ENCODE measurements around the gene FGF21.
A peak's percentile ranks its signal among the peaks of the same experiment; 100 is the strongest.
"Not testable (repeated sequence)": the region's sequence is repeated elsewhere in the genome, so short reads cannot be mapped to it uniquely, and the experiment has no call there.

Gene FGF21, protein sequence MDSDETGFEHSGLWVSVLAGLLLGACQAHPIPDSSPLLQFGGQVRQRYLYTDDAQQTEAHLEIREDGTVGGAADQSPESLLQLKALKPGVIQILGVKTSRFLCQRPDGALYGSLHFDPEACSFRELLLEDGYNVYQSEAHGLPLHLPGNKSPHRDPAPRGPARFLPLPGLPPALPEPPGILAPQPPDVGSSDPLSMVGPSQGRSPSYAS

DNA sequence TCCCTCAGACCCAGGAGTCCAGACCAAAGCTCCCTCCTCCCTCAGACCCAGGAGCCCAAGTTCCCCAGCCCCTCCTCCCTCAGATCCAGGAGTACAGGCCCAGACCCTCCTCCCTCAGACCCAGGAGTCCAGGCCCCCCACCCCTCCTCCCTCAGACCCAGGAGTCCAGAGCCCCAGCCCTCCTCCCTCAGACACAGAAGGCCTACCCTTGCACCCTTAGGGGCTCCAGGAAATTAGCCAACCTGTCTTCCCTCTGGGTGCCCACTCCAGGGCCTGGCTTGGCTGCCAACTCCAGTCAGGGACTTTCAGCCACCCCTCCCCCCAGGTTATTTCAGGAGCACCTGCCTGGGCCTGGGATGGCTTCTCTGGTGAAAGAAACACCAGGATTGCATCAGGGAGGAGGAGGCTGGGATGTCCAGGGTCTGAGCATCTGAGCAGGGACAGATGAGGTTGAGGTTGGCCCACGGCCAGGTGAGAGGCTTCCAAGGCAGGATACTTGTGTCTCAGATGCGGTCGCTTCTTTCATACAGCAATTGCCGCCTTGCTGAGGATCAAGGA is at the start of gene FGF21:
Gene FGF21 (plus strand): TSS at position 441 of the 558 bp plus-strand sequence. CDS start 713 bp downstream, outside the sequence.
- peak; percentile 53 for DNase-seq

- no peak for DNase-seq
Measured at GRCh38 chr19:48708471-48708870, 46.9 kb upstream of the FGF21 start.

- no peak for DNase-seq
Measured at GRCh38 chr19:48711106-48711662, 44.1 kb upstream of the FGF21 start.

GRCh38 chr19:48713041-48713863 is 42.1 kb upstream of the FGF21 start:
- no peak for DNase-seq

GRCh38 chr19:48713864-48714755 is 41.2 kb upstream of the FGF21 start:
- DNase-seq: peak; percentile 100

GRCh38 chr19:48714759-48715675 is 40.3 kb upstream of the FGF21 start:
- no peak for DNase-seq

DNA sequence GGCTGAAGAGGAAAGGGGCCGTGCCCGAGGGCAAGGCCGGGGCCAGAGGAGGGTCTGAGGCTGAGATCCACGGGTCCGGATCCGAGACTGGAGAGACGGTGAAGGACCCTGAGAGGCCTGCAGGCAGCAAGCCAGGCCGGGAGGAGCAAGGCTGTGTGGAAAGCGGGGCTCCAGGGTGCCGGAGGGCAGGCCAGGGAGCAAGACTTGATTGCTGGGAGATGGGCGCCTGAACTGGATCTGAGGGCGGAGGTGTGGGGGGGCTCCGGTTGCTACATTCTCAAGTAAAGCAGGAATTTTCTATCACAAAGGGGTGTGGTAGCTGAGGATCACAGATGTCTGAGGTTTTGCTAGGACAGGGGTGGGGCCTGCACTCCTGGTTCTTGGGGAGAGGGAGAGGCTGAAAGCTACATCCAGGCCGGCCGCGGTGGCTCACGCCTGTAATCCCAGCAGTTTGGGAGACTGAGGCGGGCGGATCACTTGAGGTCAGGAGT is 39.6 kb upstream of the FGF21 start:
- peak; percentile 45 for DNase-seq

DNA sequence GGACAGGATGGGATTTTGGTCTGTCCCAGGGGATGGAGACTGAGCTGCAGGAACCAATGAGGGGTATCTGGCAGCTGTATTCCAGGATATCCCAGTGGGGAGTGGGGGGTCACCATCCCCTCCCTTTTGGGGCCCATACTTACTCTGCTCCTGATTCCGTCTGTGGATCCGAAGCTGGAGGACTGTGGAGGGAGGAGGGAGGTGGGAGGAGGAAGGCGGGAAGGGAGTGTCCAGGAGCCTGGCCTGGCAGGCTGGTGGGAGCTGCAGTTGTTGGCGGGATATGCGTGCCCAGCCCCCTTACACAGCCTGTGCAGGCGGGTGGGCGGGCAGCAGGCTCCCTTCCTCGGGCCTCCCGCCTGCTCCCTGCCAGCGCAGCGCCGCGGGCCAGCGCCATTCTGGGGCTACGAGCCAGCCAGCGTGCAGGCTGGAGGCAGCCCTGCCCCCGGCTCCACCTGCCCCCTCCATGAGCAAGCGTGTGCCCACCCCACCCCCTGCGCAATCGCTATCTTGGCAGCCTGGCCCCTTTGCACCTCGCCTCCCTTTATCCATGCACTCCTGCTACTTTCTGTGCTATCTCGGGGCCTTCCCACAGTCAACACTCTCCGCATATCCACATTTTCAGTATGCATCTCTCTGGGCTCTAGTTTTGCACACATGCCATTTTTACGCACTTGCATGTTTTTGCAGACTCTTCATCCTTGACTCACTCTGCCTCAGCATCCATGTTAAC is 38.6 kb upstream of the FGF21 start:
- peak; percentile 58 for DNase-seq

- not testable (repeated sequence) for DNase-seq
Measured at GRCh38 chr19:48718106-48718505, 37.2 kb upstream of the FGF21 start.

- DNase-seq: no peak
Measured at GRCh38 chr19:48718711-48719231, 36.6 kb upstream of the FGF21 start.

DNA sequence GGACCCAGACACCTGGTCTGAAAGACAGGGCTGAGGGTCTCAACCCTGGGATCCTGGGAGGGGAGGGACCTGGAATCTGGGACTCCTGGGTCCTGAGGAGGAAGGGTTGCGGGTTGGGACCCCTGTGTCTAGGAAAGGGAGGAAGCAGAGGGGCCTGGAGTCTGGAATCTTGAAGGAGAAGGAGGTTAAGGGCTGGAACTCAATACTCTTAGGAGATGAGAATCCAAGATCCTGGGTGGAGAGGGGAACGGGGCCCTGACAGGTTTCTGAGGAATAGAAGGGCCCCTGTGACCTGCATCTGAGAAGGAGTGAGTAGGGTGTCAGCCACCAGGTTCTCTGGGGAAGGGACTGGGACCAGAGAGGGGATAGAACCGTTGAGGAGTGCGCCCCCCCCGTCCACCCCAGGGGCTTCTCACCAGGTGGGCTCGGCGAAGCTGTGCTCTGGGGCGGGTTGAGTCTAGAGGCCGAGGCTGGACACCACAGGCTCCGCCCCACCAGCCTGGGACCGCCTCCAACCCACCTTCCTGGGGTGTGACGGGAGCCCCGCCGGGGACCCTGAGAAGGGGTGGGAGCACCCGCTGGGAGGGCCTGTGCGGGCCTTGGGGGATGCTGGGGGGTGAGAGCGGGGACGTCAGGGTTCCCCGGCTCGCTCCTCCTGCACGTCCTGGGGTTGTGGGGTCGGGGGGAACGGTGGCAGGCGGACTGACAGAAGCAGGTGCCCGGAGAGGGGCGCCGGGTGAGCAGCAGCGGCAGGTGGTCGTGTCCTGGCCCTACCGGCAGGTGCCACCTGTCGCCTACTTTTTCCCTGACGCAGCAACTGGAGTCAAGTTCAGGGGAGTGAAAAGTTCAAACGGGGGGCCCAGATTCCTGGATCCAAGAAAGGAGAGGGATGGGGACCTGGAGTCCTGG is 35.8 kb upstream of the FGF21 start, which contains the start of gene MAMSTR:
Gene MAMSTR (minus strand): TSS at position 463 of the 909 bp plus-strand sequence. CDS start 694 bp downstream, outside the sequence.
- DNase-seq: no peak

- DNase-seq: no peak
Measured at GRCh38 chr19:48720251-48720612, 35.1 kb upstream of the FGF21 start.

DNA sequence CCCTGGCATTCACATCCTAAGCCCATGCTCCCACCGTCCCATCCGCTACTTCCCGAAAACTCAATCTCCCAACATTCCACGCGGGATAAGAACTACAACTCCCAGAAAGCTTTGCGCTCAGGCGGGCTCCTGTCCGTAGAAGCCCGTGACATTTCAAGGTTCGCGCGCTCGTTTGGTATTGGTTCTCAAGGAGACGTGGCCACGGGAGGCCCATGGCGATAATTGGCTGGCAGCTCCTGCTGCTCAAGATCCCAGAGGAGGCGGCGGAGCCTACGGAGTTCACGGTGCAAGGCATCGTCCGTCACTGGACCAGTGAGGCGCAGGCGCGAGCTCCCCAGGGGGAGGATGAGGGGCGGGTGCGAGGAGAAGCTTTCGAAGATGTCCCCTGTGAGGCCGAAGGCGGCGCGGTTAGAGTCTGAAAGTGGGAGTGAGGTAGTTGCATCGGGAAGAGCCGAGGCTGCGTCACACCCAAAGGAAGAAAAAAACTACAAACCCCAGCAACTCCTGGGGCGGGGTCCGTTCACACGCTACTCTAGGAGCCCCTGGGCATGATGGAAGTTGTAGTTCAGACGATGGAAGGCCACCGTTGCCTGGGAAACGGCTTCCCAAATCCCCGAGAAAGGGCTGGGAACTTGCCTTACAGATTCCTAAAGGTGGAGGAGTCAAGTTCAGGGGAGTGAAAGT is 34.6 kb upstream of the FGF21 start:
- DNase-seq: peak; percentile 100

DNA sequence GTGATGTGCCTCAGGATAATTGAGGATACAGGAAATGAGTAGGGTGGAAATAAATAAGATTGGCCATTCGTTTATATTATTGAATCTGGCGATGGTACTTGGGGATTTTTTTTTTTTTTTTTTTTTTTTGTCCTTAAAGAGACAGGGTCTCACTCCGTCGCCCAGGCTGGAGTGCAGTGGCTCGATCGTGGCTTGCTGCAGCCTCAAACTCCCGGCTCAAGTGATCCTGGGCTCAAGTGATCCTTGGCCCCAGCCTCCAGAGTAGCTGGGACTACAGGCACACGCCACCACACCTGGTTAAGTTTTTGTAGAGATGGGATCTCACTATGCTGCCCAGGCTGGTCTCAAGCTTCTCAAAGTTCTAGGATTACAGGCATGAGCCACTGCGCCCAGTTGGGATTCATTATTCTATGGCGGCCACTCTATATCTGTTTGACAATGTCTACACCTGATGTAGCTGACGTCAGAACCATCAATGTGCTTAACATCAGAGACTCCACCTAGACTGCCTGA is 33.1 kb upstream of the FGF21 start:
- DNase-seq: no peak

DNA sequence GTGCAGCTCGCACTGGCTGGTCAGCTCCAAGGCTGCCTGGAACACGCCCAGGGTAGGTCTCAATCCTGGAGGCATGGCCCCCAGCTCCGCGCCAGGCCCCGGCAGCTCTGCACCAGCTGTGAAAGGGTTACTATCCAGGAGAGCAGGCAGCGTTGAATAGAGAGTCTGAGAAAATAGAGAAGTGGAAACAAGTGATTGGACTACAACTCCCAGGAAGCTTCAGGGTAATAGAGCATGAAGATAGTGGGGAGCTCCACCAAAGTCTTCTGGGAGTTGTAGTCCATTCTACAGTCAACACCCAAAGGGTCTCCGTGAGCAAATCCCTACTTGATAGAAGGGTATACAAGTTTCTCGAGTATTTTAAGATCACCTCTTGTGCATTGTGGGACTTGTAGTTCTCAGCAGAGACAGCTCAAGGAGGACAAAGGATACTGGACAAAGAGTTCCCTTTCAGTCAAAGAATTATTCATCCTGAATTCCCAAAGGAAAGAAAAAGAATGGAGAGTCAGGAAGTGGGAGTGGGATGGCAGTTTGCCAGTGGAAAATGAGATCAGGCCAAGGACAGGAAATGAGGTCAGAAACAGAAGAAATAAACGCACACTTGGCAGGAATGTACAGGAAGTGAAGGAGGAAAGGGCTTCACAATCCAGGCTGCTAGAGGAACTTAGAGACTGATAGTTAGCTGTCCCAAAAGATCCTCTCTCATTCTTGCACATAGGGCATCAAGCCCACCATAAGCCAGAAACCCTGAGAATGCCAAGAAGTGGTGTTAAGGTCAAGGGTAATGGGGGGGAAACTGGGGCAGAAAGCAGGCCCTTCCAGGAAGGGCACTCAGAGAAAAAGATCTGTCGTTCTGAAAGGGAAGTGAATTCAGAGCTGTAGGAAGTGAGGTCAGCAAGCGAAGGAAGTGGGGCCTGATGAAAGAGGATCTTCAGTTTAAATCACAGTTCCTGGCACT is 30.2 kb upstream of the FGF21 start:
- DNase-seq: peak; percentile 95

DNA sequence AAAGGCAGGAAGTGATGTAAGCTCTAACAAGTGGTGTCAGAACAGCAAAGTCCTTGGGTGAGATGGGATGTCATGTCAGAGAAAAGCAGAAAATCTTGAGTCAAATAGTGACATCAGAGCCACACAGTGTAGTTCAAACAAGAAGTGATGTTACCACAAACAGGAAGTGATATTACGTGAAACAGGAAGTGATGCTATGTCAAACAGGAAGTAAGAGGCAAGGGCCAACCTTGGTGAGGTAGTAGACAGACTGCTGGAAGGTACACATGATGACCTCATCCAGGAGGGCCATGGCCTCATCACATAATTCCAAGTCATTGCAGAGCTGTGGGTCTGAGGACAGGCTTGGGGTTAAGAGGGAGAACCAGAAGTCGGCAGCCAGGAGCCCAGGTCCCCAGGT is 28.8 kb upstream of the FGF21 start:
- DNase-seq: no peak
